ENCODE measurements around the gene ZNF681. TPM values are rescaled to one million over a fixed set of nuclear protein-coding genes. Genes with fewer than 3 reads are reported as not detected.

The ZNF681 gene
- total RNA-seq, 1 donor: 0.36 TPM

DNA sequence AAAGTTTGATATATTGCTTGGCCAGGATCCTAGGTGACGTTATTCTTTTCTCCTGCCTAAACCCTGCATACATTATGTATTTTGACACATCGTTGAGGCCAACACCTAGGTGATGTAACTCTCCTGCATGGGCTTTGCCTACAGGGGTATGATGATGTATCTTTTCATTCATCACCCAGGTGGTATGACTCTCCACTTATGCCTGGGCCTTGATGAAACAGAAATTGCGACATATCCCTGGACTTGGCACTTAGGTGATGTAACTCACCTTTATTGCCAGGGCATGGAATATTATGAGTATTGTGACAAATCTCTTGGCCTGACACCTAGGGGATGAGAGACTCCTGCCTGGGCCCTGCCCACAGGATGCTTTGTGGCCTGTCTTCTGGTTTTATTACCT lies 18.5 kb upstream of the ZNF681 start:
- no peak overlapping the region for H3K4me3 ChIP-seq (ENCODE audit: low read depth, low read length)
- DNase-seq (ENCODE audit: low read depth): no peak
- TF ChIP-seq CTCF (IDR thresholded peaks at IDR 0.05; ENCODE audit: insufficient read depth, low read length): no peak

GRCh38 chr19:23776507-23777205 lies 18.0 kb upstream of the ZNF681 start:
- no peak overlapping the region for H3K4me3 ChIP-seq (ENCODE audit: low read depth, low read length)
- TF ChIP-seq CTCF (IDR thresholded peaks at IDR 0.05; ENCODE audit: insufficient read depth, low read length): no peak

DNA sequence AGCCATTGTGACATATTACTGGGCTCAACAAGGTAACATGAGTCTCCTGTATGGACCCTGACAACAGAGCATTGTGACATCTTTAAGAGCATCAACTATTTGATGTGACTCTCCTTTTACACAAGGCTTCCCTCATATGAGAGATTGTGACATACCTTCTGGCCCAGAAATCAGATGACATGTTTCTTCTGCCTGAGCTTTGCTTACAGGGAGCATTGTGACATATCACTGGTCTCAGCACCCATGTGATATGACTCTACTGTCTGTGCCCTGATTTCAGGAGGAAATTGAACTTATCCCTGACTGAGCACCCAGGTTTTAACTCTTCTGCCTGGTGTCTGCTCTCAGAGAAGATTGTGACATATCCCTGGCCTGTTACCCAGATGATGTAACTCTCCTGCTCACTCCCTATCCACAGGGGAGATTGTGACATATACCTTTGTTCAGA lies 15.9 kb upstream of the ZNF681 start:
- H3K4me3 ChIP-seq (ENCODE audit: low read depth, low read length): no peak overlapping the region
- DNase-seq (ENCODE audit: low read depth): no peak
- no peak for TF ChIP-seq CTCF (IDR thresholded peaks at IDR 0.05; ENCODE audit: insufficient read depth, low read length)

More at GRCh38 chr19:23776507-23777205, 18.0 kb upstream of the ZNF681 start:
- DNase-seq (ENCODE audit: low read depth): no peak

- no peak for TF ChIP-seq CTCF (IDR thresholded peaks at IDR 0.05; ENCODE audit: insufficient read depth, low read length)
- DNase-seq (ENCODE audit: low read depth): no peak
- no peak overlapping the region for H3K4me3 ChIP-seq (ENCODE audit: low read depth, low read length)
Measured at GRCh38 chr19:23774106-23774505, 15.4 kb upstream of the ZNF681 start.

DNA sequence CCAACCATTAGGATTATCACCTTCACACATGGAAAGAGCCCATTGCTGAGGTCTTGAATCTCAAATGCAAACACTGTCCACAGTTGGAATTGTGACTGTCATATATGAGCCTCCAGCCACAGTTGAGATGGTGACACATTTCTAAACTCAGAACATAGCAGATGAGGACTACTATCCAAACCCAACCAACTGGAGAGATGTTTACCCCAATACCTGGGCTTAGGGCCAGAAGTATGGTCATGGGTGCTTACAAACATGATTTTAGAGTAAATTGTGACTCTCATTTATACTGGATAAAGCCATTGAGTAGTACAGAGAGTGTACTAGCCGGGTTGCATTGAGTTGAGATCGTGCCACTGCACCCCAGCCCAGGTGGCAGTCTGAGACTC lies 14.0 kb upstream of the ZNF681 start:
- no peak for TF ChIP-seq CTCF (IDR thresholded peaks at IDR 0.05; ENCODE audit: insufficient read depth, low read length)
- no peak for DNase-seq (ENCODE audit: low read depth)
- H3K4me3 ChIP-seq (ENCODE audit: low read depth, low read length): no peak overlapping the region

- H3K4me3 ChIP-seq (ENCODE audit: low read depth, low read length): no peak overlapping the region
- no peak for TF ChIP-seq CTCF (IDR thresholded peaks at IDR 0.05; ENCODE audit: insufficient read depth, low read length)
- no peak for DNase-seq (ENCODE audit: low read depth)
Measured at GRCh38 chr19:23771761-23772674, 13.3 kb upstream of the ZNF681 start.

All from fibroblast of the aortic adventitia (primary cell).